Skeletal muscle satellite cell (primary cell): Measurements from ENCODE around the gene THAP3. TPM values are rescaled to one million over a fixed set of nuclear protein-coding genes. Genes with fewer than 3 reads are reported as not detected.
A peak's percentile ranks its signal among the peaks of the same experiment; 100 is the strongest.

Experiments
- H3K27me3 ChIP-seq: 2 replicates; pipeline ENCODE4 v1.7.0; 2013; ENCODE audit warnings: low read length; ENCODE audit not compliant: control insufficient read depth, insufficient read depth
- H3K36me3 ChIP-seq: 2 replicates; pipeline ENCODE4 v1.7.0; 2013; ENCODE audit warnings: mild to moderate bottlenecking, control low read depth, low read length; ENCODE audit not compliant: insufficient read depth
- H3K4me1 ChIP-seq: 2 replicates; pipeline ENCODE4 v1.7.0; 2013; ENCODE audit warnings: low read length; ENCODE audit not compliant: control insufficient read depth, insufficient read depth
- H3K4me2 ChIP-seq: 2 replicates; pipeline ENCODE4 v1.7.0; 2013; ENCODE audit warnings: mild to moderate bottlenecking, low read length
- H3K4me3 ChIP-seq: 2 replicates; pipeline ENCODE4 v1.7.0; 2013; ENCODE audit warnings: low read length
- H3K9ac ChIP-seq: 2 replicates; pipeline ENCODE4 v1.7.0; 2013; ENCODE audit warnings: mild to moderate bottlenecking, low read depth, low read length, moderate library complexity
- H3K9me3 ChIP-seq: replicated peaks from 2 replicates; pipeline ENCODE4 v1.7.0; 2013; ENCODE audit warnings: mild to moderate bottlenecking, control low read depth, low read length
- total RNA-seq: library from RNA; depleted of rRNA; stranded (reverse); fragments of >200 nt; gene quantifications from 2 replicates; pipeline ENCODE4 v1.2.3, GENCODE V29; 2012; rRNA removed

THAP3 gene, protein sequence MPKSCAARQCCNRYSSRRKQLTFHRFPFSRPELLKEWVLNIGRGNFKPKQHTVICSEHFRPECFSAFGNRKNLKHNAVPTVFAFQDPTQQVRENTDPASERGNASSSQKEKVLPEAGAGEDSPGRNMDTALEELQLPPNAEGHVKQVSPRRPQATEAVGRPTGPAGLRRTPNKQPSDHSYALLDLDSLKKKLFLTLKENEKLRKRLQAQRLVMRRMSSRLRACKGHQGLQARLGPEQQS
- total RNA-seq, result 13.3 and 14.7 TPM in 2 replicates

DNA sequence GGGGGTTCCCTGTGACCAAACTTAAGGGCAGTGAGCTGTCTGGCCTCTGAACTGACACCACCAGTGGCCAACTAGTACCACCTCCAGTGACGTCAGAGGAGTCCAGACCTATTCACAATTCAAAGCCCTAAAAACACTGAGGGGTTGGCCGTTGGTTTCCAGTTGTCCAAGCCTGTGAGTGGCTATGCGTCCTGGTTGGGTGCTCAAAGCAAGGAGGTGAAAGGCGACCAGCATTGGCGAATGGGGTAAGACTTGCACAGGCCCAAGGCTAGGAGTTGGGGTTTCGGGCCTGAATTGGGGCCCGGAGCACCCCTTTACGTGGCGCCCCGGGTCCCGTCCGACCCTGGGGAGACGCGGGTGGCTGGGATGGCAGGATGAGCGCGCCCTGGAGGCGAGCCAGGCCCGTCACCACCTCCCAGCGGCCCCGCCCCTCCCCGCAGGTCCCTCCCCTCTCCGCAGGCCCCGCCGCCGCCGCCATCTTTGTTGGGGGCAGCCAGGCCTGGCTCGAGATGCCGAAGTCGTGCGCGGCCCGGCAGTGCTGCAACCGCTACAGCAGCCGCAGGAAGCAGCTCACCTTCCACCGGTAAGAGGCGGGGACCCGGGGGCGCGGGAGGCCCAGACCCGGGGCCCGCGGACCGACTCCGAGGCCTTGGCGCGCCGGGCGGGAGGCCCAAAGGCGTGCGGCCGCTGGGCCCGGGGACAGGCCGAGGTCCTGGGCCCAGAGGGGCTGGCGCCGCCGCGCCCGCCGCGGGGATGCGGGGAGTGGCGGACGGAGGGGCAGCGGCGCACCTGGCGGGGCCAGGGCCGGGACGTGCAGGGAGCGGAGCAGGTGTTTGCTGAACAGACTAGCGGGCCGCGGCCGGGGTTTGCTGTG, at the start of gene THAP3:
THAP3 (plus strand) TSS at position 159 of the 874 bp plus-strand sequence; CDS start at position 510, 351 bp downstream.
- Histone ChIP-seq H3K36me3 (peaks cover 63% of the 10 kb centered on the region), H3K9ac (peak within 1 kb of the TSS; percentile 91), H3K27me3 (no peaks in the 10 kb centered on the region), H3K4me3 (peak within 1 kb of the TSS; percentile 90), H3K9me3 (no peaks in the 10 kb centered on the region), H3K4me2 (peak within 1 kb of the TSS; percentile 88), H3K4me1 (peaks cover 18% of the 10 kb centered on the region)

DNA sequence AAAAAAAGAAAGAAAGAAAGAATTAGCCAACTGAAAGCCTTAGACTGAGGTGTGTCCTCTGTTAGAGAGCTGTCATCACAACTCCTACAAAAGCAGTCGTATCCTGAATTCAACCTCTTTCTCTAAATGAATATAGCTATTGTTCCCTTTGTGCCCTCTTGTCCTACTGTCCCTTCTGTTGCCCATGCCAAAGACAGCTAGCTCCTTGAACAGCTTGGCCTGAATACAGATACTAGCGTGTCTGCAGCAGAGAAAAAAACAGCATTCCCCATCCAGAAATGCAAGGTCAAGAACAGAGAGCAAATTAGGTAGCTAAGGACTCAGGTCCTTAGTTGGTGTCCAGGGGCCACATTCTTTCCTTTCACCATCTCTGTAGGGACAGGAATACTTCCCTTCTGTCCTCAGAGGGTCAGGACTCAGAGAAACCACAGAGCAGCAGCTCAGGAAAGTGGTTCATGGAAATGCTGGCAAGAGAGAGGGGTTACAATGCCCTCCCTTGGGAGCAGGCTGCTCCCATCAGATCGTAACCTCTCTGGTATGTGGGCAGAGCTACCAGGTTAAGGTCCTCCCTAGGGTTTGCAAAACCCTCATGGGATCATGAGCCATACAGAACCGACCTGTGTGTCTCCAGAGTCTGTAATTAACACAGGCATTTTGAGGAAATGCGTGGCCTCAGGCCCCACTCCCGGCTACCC, 46.7 kb upstream of the THAP3 start:
- no peak overlapping the region for H3K4me2 ChIP-seq
- H3K36me3 ChIP-seq, result no peaks in the 10 kb centered on the region
- no peak overlapping the region for H3K9ac ChIP-seq
- no peak overlapping the region for H3K4me3 ChIP-seq
- H3K27me3 ChIP-seq, result no peaks in the 10 kb centered on the region
- H3K9me3 ChIP-seq, result no peaks in the 10 kb centered on the region
- H3K4me1 ChIP-seq, result peaks cover 17% of the 10 kb centered on the region

DNA sequence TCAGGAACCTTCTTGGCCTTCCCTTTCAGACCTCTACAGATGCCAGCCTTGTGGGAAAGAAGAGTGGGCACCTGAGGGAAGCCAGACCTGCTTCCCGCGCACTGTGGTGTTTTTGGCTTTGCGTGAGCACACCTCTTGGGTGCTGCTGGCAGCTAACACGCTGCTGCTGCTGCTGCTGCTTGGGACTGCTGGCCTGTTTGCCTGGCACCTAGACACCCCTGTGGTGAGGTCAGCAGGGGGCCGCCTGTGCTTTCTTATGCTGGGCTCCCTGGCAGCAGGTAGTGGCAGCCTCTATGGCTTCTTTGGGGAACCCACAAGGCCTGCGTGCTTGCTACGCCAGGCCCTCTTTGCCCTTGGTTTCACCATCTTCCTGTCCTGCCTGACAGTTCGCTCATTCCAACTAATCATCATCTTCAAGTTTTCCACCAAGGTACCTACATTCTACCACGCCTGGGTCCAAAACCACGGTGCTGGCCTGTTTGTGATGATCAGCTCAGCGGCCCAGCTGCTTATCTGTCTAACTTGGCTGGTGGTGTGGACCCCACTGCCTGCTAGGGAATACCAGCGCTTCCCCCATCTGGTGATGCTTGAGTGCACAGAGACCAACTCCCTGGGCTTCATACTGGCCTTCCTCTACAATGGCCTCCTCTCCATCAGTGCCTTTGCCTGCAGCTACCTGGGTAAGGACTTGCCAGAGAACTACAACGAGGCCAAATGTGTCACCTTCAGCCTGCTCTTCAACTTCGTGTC, 45.9 kb upstream of the THAP3 start:
- Histone ChIP-seq H3K4me1 (peaks cover 17% of the 10 kb centered on the region), H3K4me2 (peak overlapping the region; percentile 95), H3K4me3 (peak overlapping the region; percentile 87), H3K36me3 (no peaks in the 10 kb centered on the region), H3K9ac (no peak overlapping the region), H3K27me3 (no peaks in the 10 kb centered on the region), H3K9me3 (no peaks in the 10 kb centered on the region)

DNA sequence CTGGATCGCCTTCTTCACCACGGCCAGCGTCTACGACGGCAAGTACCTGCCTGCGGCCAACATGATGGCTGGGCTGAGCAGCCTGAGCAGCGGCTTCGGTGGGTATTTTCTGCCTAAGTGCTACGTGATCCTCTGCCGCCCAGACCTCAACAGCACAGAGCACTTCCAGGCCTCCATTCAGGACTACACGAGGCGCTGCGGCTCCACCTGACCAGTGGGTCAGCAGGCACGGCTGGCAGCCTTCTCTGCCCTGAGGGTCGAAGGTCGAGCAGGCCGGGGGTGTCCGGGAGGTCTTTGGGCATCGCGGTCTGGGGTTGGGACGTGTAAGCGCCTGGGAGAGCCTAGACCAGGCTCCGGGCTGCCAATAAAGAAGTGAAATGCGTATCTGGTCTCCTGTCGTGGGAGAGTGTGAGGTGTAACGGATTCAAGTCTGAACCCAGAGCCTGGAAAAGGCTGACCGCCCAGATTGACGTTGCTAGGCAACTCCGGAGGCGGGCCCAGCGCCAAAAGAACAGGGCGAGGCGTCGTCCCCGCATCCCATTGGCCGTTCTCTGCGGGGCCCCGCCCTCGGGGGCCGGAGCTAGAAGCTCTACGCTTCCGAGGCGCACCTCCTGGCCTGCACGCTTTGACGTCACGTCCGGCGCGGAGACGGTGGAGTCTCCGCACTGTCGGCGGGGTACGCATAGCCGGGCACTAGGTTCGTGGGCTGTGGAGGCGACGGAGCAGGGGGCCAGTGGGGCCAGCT, 45.1 kb upstream of the THAP3 start, which contains the start of gene ZBTB48:
ZBTB48 (plus strand) TSS at position 621 of the 745 bp plus-strand sequence. CDS start 616 bp downstream, outside the sequence.
- Histone ChIP-seq H3K4me1 (peaks cover 17% of the 10 kb centered on the region), H3K36me3 (no peaks in the 10 kb centered on the region), H3K4me3 (peak within 1 kb of the TSS; percentile 87), H3K4me2 (peak within 1 kb of the TSS; percentile 95), H3K27me3 (no peaks in the 10 kb centered on the region), H3K9me3 (no peaks in the 10 kb centered on the region), H3K9ac (peak within 1 kb of the TSS; percentile 89)

DNA sequence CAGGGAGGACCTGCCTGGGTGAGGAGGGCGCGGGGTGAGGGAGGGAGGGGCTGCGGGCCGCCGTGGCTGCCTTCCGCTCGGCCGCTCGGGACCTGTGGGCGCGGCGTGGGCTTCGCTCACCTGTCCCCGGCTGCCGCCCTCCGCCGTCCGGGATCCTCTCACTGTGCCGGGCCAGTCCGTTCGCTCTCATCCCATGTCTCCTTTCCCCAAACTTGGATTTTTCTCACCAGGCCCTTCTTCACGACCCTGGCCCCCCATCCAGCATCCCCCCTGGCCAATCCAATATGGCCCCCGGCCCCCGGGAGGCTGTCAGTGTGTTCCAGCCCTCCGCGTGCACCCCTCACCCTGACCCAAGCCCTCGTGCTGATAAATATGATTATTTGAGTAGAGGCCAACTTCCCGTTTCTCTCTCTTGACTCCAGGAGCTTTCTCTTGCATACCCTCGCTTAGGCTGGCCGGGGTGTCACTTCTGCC, 44.5 kb upstream of the THAP3 start:
- H3K4me2 ChIP-seq, result peak overlapping the region; percentile 95
- no peaks in the 10 kb centered on the region for H3K9me3 ChIP-seq
- H3K27me3 ChIP-seq, result no peaks in the 10 kb centered on the region

DNA sequence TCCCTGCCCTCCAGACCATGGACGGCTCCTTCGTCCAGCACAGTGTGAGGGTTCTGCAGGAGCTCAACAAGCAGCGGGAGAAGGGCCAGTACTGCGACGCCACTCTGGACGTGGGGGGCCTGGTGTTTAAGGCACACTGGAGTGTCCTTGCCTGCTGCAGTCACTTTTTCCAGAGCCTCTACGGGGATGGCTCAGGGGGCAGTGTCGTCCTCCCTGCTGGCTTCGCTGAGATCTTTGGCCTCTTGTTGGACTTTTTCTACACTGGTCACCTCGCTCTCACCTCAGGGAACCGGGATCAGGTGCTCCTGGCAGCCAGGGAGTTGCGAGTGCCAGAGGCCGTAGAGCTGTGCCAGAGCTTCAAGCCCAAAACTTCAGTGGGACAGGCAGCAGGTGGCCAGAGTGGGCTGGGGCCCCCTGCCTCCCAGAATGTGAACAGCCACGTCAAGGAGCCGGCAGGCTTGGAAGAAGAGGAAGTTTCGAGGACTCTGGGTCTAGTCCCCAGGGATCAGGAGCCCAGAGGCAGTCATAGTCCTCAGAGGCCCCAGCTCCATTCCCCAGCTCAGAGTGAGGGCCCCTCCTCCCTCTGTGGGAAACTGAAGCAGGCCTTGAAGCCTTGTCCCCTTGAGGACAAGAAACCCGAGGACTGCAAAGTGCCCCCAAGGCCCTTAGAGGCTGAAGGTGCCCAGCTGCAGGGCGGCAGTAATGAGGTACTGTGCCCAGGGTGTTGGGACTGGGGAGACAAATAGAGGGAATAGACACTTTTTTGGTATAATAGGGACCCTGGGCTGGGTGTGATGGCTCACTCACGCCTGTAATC, 43.9 kb upstream of the THAP3 start:
- Histone ChIP-seq H3K9ac (peak overlapping the region; percentile 89), H3K27me3 (no peaks in the 10 kb centered on the region), H3K4me2 (peak overlapping the region; percentile 95), H3K9me3 (no peaks in the 10 kb centered on the region), H3K36me3 (no peaks in the 10 kb centered on the region), H3K4me3 (peak overlapping the region; percentile 87), H3K4me1 (peaks cover 17% of the 10 kb centered on the region)

More for the DNA sequence above, 44.5 kb upstream of the THAP3 start:
- Histone ChIP-seq H3K4me1 (peaks cover 17% of the 10 kb centered on the region), H3K4me3 (peak overlapping the region; percentile 87), H3K36me3 (no peaks in the 10 kb centered on the region), H3K9ac (peak overlapping the region; percentile 89)

DNA sequence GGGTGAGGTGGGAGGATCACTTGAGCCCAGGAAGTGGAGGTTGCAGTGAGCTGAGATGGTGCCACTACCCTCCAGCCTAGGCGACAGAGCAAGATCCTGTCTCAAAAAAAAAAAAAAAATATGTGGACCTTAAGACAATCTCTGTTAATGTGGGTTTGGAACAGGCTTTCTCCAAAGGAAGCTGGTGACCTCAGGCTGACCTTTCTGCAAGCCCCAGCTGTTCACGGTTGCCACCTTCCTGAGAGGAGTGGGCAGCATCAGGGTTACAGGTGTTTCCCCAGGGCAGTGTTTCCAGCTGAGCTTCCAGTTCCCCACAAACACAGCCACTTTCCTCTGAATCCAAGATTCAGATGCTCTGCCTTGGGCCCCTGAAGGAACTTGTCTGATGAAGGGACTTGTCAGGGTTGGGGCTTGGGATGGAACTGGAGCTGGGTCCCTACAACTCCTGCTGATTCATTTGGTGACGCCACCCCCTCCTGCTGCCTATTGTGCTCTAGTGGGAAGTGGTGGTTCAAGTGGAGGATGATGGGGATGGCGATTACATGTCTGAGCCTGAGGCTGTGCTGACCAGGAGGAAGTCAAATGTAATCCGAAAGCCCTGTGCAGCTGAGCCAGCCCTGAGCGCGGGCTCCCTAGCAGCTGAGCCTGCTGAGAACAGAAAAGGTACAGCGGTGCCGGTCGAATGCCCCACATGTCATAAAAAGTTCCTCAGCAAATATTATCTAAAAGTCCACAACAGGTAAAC, 42.9 kb upstream of the THAP3 start:
- Histone ChIP-seq H3K4me1 (peaks cover 17% of the 10 kb centered on the region), H3K9me3 (no peaks in the 10 kb centered on the region), H3K9ac (no peak overlapping the region), H3K4me3 (no peak overlapping the region), H3K36me3 (no peaks in the 10 kb centered on the region), H3K4me2 (peak overlapping the region; percentile 95), H3K27me3 (no peaks in the 10 kb centered on the region)

DNA sequence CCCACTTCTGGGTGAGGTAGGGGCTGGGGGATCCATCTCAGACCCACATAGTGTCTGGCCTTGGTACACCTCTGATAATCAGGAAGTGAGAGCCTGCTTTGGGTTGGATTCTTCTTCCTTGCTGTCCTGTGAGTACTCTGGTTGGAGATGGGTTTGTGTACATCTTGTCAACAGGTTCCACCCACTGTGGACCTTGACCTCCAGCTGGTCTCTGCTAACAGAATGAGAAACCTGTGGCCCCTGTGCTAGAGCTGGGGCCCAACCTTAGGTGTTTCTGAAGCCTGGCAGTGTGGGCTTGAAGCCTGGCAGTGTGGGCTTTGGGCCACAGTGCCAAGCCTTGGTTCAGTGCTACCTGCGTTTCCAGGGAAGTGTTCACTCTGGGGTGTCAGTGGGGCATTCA, 42.3 kb upstream of the THAP3 start:
- no peak overlapping the region for H3K4me2 ChIP-seq
- H3K9me3 ChIP-seq, result no peaks in the 10 kb centered on the region
- H3K4me1 ChIP-seq, result peaks cover 23% of the 10 kb centered on the region
- H3K9ac ChIP-seq, result no peak overlapping the region
- no peaks in the 10 kb centered on the region for H3K36me3 ChIP-seq
- H3K27me3 ChIP-seq, result no peaks in the 10 kb centered on the region
- H3K4me3 ChIP-seq, result no peak overlapping the region
